HL-60 (cell line): ENCODE data around the gene SLCO1A2.

ENCODE experiments used
- DNase-seq, 2 experiments: peaks; one replicate each; pipeline ENCODE4 v3.0.0-alpha.2; 2010 to 2020; ENCODE audit warnings: low read depth in 1 of 2, low spot score in 1 of 2
- H3K27ac ChIP-seq: fragments of 250-450 bp; sonication (Bioruptor Pico); replicated peaks from 2 replicates; pipeline ENCODE4 v1.5.1; 2020; ENCODE audit warnings: mild to moderate bottlenecking, moderate library complexity
- H3K27me3 ChIP-seq: fragments of 250-450 bp; sonication (Bioruptor Pico); 2 replicates; pipeline ENCODE4 v1.5.1; 2021; ENCODE audit warnings: mild to moderate bottlenecking, moderate library complexity; ENCODE audit not compliant: insufficient read depth, poor library complexity, severe bottlenecking
- H3K4me3 ChIP-seq: replicated peaks from 2 replicates; pipeline ENCODE4 v1.5.1; 2011; ENCODE audit warnings: mild to moderate bottlenecking, control low read depth, low read length; ENCODE audit not compliant: insufficient read depth
- CTCF ChIP-seq: IDR thresholded peaks from one replicate; pipeline ENCODE4 v1.5.1; 2011; ENCODE audit warnings: low read length, control low read depth, inconsistent platforms; ENCODE audit not compliant: insufficient read depth
- GABPA ChIP-seq: IDR thresholded peaks from 2 replicates; pipeline ENCODE4 v1.6.1; 2012; ENCODE audit warnings: low read depth
- POLR2AphosphoS5 ChIP-seq: IDR thresholded peaks from 2 replicates; pipeline ENCODE4 v1.6.1; 2012; ENCODE audit warnings: low read depth
- REST ChIP-seq: IDR thresholded peaks from 2 replicates; pipeline ENCODE4 v1.6.1; 2012; ENCODE audit warnings: low read depth; ENCODE audit not compliant: insufficient replicate concordance
- SPI1 ChIP-seq: IDR thresholded peaks from 2 replicates; pipeline ENCODE4 v1.6.1; 2012; ENCODE audit warnings: low read depth, mild to moderate bottlenecking, borderline replicate concordance

SLCO1A2 gene

DNA sequence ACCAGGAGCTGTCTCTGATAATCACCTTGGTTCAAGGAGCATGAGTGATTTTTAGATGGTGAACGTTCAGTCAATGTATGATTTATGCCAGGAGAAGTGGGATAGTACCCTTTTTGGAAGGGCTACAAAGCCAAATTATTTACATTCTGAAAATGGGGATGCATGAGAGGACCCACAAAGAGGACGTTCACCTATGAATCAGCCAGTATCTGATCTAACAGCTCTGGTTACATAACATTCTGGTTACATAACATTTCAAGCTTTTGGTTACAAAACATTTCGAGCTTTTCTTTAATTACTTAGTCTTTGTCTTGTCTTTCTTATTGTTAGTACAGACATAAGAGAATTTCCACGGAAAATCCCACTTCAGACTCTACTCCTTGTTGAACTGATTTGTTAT lies 68.8 kb downstream of the SLCO1A2 start:
- TF ChIP-seq REST (no peak), POLR2AphosphoS5 (no peak), CTCF (no peak), GABPA (no peak), SPI1 (no peak)
- DNase-seq, result peak; percentile 4 to 35
- H3K27me3 ChIP-seq, result no peaks in the 10 kb centered on the region
- no peak overlapping the region for H3K4me3 ChIP-seq
- no peak overlapping the region for H3K27ac ChIP-seq

GRCh38 chr12:21264232-21264631 lies 70.5 kb downstream of the SLCO1A2 start:
- no peak overlapping the region for H3K4me3 ChIP-seq
- no peaks in the 10 kb centered on the region for H3K27me3 ChIP-seq
- H3K27ac ChIP-seq, result no peak overlapping the region
- TF ChIP-seq POLR2AphosphoS5 (no peak), GABPA (no peak), REST (no peak), SPI1 (no peak), CTCF (no peak)
- DNase-seq, result no peak

DNA sequence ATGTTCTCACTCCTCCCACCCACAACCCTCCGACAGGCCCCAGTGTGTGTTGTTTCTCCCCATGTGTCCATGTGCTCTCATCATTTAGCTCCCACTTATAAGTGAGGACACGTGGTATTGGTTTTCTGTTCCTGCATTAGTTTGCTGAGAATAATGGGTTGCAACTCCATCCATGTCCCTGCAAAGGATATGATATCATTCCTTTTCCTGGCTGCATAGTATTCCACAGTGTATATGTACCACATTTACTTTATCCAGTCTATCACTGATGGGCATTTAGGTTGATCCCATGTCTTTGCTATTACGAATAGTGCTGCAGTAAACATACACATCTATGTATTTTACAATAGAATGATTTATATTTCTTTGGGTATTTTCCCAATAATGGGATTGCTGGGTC lies 77.5 kb downstream of the SLCO1A2 start:
- TF ChIP-seq POLR2AphosphoS5 (no peak), SPI1 (no peak), GABPA (no peak), CTCF (no peak), REST (no peak)
- DNase-seq, result no peak
- no peak overlapping the region for H3K27ac ChIP-seq
- no peaks in the 10 kb centered on the region for H3K27me3 ChIP-seq
- no peak overlapping the region for H3K4me3 ChIP-seq
